Spleen (tissue), 7 donors: ENCODE data around the gene HSFX2.
"Not testable (repeated sequence)": the region's sequence is repeated elsewhere in the genome, so short reads cannot be mapped to it uniquely, and the experiment has no call there.

ENCODE experiments used
- CTCF ChIP-seq, 11 experiments: fragments of 200-600 bp in 7 of 11; fragments of 450-650 bp in 4 of 11; sonication (generic) in 4 of 11; IDR thresholded peaks in 8 of 11; conservative IDR thresholded peaks in 3 of 11; 1 replicate in 7 of 11; 2 replicates in 4 of 11; pipeline versions ENCODE4 v1.4.0 to v1.8.0; 2016 to 2021; ENCODE audit warnings: antibody characterized with exemption in 11 of 11, inconsistent platforms in 4 of 11, mild to moderate bottlenecking in 1 of 11
- POLR2AphosphoS5 ChIP-seq, 3 donors: sonication (generic); formaldehyde crosslinking; IDR thresholded peaks; one replicate each; pipeline ENCODE4 v1.5.1; 2017; ENCODE audit warnings: antibody characterized with exemption in 3 of 3
- donor health status: DM: no; HTN: no; CAD: no; lungs with moderate emphysema.
- donor health status: DM: no; HTN: no; CAD: no.
- donor health status: DM: no; HTN: no; CAD: no.

GRCh38 chrX:149605248-149605885 lies 10.3 kb upstream of the HSFX2 start:
- not testable (repeated sequence) for TF ChIP-seq CTCF (IDR thresholded peaks at IDR 0.05 in 8 of 11, conservative IDR thresholded peaks at IDR 0.05 in 3 of 11); POLR2AphosphoS5 (IDR thresholded peaks at IDR 0.05)
